Activated CD4-positive, CD25-positive, alpha-beta regulatory T cell treated with anti-CD3 and anti-CD28 coated beads, Interleukin-2, amount 50 U/mL, for 24 hours (primary cell): ENCODE data around the gene CMIP.

Experiments used
- ATAC-seq, 2 donors: fragments of 150-1000 bp; cut with Tn5 transposase; one replicate each; pipeline ENCODE4 v1.10.0; 2021; ENCODE audit warnings: mild to moderate bottlenecking in 1 of 2, moderate library complexity in 1 of 2

The CMIP gene

GRCh38 chr16:81709016-81709900 lies 264.6 kb downstream of the CMIP start:
- no peak for ATAC-seq

GRCh38 chr16:81710044-81710443 lies 265.4 kb downstream of the CMIP start:
- no peak for ATAC-seq

- ATAC-seq: no peak
Observed at GRCh38 chr16:81710596-81710995, 266.0 kb downstream of the CMIP start.

GRCh38 chr16:81711657-81712319 lies 267.2 kb downstream of the CMIP start:
- ATAC-seq: no peak

GRCh38 chr16:81712681-81713080 lies 268.1 kb downstream of the CMIP start:
- no peak for ATAC-seq

- ATAC-seq: no peak
Observed at GRCh38 chr16:81713295-81713772, 268.7 kb downstream of the CMIP start.

DNA sequence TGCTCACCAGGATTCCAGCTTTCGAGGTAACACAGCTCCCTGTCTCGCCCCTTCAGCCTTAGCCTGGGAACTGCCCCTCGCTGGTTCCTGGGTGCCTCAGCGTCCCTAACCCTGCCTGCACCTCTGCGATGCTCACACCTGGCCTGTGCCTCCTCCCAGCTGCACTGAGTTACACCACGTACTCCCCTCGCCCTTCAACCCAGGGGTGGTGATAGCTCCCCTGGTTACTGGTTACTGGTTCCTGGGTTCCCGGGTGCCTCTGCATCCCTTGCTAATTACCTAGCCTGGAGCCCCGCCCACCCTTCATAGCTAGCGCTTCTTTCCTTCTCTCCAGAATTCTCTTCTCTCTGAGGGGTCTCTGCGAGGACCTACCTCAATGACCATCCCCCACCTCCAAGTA lies 269.2 kb downstream of the CMIP start:
- ATAC-seq: no peak

GRCh38 chr16:81714583-81714982 lies 270.0 kb downstream of the CMIP start:
- no peak for ATAC-seq

DNA sequence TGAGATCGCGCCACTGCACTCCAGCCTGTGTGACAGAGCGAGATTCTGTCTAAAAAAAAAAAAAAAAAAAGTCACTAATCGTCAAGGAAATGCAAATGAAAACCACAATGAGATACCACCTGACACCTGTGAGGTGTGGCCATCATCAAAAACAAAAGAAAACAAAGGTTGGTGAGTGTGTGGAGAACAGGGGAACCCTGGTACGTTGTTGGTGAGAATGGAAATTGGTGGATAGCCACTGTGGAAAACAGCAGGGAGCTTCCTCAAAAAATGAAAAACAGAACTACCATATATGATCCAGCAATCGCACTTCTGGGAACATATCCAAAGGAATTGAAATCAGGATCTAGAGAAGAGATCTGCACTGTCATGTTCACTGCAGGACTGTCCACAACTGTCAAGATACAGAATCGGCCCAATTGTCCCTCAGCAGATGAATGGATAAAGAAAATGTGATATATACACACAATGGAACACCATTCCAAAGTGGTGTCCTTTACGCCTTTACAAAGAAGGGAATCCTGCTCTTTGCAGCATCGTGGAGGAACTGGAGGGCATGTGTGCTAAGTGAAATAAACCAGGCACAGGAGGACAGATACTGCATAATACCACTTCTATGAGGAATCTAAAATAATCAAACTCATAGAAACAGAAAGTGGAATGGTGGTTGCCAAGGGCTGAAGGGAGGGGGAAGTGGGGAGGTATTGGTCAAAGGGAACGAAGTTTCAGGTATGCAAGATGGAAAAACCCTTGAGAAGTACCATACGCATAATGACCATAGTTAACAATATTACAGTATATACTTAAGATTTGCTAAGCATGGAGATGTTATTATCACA lies 271.0 kb downstream of the CMIP start:
- peak; percentile 33 to 48 for ATAC-seq

GRCh38 chr16:81716478-81717225 lies 272.0 kb downstream of the CMIP start:
- ATAC-seq: peak; percentile 29 to 60

DNA sequence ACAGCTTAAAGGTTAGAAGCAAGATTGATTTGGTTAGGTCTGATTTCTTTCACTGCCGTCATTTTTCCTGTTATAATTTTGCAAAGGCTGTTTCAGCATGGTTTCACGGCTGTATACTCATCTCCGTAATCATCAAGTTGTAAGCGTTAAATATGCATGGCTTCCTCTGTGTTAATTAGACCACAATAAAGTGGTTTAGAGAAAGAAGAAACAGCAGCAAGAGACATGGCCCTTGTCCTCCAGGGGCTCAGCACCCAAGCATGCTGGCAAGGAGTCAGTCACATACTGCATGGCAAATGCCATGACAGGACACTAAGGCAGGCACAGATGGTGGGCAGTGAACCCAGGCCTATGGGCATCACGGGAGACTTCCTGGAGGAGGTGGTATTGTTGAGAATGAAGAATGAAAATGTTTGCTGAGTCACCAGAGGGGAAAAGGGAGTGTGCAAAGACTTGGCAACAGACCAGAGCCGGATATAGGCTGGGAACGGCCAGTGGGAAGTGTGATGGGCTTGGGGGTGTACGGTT lies 273.1 kb downstream of the CMIP start:
- ATAC-seq: peak; percentile 50 to 52

DNA sequence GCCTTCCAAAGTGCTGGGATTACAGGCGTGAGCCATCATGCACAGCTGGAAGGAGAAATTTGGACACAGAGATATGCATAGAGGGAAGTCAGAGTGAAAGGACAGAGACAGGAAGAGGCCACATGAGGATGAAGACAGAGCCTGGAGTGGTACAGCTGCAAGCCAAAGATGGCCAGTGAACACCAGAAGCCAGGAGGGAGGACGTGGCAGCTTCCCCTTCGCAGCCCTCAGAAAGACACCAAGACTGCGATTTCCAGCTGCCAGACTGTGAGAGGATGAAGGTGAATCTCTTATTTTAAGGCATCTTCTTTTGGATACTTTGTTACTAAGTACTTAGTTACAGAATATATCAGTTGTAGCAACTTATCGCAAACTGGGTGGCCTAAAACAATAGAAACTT lies 274.0 kb downstream of the CMIP start:
- ATAC-seq: no peak

DNA sequence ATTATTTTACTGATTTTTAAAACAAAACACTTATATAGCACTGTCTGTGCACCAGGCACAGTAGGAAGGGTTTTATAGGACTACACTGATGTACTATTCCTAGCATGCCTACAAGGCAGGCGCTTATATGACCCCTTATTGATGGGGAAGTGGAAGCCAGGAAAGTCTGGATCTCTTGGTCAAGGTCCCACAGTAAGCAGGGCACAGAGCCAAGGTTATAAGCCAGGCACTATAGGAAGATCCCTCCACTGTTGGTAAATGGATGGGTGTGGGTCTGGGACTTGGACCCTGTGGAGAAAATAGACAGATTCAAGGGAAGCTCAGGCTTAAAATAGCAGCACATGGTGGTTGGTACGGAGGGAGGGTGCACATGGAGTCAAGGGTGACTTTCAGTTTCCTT lies 275.4 kb downstream of the CMIP start:
- no peak for ATAC-seq

GRCh38 chr16:81720973-81721906 lies 276.6 kb downstream of the CMIP start:
- ATAC-seq: no peak

DNA sequence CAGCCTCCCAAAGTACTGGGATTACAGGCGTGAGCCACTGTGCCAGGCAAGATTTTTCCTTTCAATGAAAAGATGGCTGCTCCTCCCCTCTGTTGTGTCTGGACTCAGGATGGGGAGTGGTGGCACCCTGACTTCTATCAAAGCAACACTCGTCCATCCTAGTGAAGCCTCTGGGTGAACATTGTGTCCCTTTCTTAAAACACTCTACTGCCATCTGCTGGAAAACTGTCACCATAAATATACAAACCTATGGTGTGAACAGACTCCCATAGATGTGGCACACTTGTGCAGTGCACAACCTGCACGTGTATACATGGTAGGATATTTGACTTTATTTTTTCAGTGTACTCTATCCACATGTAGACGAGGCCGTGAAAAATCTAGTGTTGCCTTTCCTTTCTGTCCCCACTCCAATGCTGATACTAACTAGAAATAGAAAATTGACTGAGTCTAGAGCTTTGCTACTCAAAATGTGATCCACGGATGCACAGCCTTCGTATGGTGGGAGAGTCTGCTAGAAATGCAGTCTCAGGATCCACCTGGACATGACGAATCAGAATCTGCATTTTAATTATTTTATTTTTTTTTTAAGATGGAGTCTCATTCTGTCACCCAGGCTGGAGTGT lies 278.6 kb downstream of the CMIP start:
- ATAC-seq: peak; percentile 75 to 81

DNA sequence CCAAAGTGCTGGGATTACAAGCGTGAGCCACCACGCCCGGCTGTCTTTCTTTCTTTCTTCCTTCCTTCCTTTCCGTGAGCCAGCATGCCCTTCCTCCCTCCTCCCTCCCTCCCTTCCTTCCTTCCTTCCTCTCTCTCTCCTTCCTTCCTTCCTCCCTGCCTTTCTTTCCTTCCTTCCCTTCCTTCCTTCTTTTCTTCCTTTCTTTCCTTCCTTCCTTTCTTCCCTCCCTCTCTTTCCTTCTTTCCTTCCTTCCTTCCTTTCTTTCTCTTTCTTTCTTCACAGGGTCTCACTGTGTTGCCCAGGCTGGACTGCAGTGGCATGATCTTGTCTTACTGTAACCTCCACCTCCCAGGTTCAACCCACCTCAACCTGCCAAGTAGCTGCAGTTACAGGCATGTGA lies 283.8 kb downstream of the CMIP start:
- ATAC-seq: no peak

DNA sequence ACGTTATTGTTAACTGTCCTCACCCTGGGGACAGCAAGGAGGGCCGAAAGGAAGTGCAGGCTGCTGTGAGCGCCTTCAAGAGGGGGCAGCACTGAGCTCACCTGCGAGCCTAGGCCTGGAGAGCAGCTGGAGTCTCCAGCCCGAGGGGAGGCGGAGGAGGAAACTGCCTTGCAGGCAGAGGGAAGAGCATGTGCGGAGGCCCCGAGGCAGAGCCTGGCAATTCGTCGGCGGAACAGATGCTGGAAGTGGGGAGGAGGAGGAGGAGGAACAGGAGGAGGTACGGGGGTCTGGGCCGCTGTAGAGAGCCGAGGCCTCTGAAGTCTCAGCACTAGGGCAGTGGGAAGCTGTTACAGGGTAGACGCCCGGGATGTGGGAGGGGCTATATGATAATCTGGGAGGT lies 284.8 kb downstream of the CMIP start:
- no peak for ATAC-seq

- peak; percentile 78 to 84 for ATAC-seq
Observed at GRCh38 chr16:81730090-81731051, 285.8 kb downstream of the CMIP start.

DNA sequence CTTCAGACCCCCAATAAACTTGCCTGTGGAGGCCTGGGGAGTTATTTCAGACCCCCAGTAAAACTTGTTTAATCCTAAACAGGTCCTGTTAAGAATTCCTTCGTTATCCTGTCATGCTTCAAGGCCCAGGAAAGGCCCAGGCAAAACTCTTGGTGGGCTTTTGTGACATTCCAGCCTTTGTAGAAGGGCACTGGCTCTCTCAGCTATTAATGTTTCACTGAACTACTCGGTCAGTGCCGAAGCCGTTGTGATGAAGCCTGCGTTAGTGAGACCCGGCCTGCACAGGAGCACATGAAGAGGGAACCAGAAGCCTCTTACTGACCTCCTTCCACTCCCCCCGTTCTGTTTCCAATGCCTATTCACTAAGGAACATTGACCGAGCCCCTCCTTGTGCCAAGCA lies 287.0 kb downstream of the CMIP start:
- no peak for ATAC-seq
